ENCODE data around the gene CCDC15.

Gene CCDC15, protein sequence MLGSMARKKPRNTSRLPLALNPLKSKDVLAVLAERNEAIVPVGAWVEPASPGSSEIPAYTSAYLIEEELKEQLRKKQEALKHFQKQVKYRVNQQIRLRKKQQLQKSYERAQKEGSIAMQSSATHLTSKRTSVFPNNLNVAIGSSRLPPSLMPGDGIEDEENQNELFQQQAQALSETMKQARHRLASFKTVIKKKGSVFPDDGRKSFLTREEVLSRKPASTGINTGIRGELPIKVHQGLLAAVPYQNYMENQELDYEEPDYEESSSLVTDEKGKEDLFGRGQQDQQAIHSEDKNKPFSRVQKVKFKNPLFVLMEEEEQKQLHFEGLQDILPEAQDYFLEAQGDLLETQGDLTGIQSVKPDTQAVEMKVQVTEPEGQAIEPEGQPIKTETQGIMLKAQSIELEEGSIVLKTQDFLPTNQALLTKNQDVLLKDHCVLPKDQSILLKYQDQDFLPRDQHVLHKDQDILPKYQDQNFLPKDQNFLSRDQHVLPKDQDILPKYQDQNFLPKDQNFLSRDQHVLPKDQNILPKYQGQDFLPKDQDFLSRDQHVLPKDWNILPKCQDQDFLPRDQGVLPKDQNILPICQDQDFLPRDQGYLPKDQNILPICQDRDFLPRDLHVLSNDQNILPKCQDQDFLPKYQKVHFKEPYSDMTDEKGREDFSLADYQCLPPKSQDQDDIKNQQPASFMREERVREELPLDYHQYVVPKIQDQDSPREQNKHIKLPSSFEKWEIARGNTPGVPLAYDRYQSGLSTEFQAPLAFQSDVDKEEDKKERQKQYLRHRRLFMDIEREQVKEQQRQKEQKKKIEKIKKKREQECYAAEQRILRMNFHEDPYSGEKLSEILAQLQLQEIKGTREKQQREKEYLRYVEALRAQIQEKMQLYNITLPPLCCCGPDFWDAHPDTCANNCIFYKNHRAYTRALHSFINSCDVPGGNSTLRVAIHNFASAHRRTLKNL

DNA sequence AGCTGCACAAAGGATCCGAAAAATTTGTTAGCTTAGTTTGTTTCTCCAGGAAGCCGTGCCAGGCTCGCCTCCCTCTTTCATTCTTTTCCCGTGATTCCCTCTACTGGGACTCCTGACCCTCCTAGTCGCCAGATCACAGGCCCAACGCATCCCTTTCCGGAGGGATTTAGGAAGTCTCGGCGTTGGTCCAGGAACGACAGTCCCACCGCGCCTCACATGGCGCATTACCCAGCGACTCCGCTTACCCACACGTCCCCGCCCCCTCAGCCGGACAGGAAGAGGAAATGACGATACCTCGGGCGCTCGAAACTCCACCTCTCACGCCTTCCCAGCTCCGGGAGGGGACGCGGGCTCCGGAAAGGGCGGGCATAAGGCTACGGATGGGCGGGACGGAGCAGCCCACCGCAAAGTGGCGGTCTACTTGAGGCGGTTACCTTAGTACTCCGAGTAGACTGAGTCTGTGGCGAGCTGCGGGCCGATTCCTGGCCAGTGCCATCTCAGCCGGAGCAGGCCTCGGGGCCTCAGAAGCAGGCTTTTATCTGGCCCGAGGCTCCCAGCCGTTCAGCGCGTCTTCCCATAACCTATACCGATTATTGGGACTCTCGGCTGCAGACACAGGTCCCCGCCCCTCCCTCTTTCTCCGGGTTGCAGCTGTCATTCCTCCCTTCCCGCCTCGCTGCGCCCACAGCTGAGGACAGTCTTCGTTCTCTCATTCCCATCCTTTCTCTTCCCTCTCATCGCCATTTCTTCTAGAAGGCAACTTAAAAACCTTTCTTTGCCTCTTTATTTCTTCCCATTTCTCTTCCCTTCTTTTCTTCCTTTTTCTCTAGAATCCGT, at the start of gene CCDC15:
TSS of gene CCDC15 (plus strand) at position 450 of the 837 bp plus-strand sequence. CDS start 531 bp downstream, outside the sequence.
- DNase-seq (ENCODE audit: low read depth in 2 of 2) = peak; percentile 97 to 98
- peak within 1 kb of the TSS; percentile 63 to 73 for H3K4me3 ChIP-seq (replicated peaks in 1 of 2; ENCODE audit: low read depth in 2 of 2, low read length in 2 of 2)
- TF ChIP-seq, protein P1, sequence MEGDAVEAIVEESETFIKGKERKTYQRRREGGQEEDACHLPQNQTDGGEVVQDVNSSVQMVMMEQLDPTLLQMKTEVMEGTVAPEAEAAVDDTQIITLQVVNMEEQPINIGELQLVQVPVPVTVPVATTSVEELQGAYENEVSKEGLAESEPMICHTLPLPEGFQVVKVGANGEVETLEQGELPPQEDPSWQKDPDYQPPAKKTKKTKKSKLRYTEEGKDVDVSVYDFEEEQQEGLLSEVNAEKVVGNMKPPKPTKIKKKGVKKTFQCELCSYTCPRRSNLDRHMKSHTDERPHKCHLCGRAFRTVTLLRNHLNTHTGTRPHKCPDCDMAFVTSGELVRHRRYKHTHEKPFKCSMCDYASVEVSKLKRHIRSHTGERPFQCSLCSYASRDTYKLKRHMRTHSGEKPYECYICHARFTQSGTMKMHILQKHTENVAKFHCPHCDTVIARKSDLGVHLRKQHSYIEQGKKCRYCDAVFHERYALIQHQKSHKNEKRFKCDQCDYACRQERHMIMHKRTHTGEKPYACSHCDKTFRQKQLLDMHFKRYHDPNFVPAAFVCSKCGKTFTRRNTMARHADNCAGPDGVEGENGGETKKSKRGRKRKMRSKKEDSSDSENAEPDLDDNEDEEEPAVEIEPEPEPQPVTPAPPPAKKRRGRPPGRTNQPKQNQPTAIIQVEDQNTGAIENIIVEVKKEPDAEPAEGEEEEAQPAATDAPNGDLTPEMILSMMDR (IDR thresholded peaks at IDR 0.05; ENCODE audit: low read depth, low read length) = no peak

DNA sequence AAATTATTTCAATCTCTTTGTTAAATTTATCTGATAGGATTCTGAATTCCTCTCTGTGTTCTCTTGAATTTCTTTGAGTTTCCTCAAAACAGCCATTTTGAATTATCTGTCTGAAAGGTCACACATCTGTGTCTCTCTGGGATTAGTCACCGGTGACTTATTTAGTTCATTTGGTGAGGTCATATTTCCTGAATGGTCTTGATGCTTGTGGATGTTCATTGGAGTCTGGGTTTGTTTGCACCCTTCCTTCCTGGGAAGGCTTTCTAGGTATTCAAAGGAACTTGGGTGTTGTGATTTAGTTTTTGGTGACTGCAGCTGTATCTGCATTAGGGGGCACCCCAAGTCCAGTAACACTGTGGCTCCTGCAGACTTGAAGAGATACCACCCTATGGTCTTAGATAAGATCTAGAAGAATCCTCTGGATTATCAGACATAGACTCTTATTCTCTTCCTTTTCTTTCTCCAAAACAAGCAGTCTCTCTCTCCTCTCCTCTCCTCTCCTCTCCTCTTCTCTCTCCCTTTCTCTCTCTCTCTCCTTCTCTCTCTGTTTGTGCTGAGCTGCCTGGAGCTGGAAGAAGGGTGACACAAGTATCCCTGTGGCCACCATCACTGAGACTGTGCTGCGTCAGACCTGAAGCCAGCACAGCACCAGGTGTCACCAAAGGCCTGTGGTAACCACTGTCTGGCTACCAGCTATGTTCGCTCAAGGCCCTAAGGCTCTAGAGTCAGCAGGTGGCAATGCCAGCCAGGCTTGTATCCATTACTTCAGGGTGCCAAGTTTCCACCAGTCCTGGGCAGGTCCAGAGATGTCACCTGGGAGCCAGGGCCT, 38.2 kb upstream of the CCDC15 start:
- no peak overlapping the region for H3K4me3 ChIP-seq (replicated peaks in 1 of 2; ENCODE audit: low read depth in 2 of 2, low read length in 2 of 2)
- TF ChIP-seq, protein P1 (IDR thresholded peaks at IDR 0.05; ENCODE audit: low read depth, low read length) = no peak
- DNase-seq (ENCODE audit: low read depth in 2 of 2) = peak in 1 of 2 donors; percentile 79

DNA sequence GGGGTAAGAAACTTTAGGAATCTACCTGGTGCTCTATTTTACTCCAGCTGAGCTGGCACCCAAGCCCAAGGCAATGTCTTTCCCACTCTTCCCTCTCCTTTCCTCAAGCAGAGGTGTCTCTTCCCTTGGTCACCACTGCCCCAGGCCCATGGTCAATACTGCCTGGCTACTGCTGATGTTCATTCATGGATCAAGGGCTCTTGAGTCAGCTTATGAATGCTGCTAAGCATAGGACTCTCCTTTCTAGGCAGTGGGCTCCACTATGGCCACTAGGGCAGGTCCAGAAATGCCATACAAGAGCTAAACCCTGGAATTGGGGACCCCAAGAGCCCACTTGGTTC, 37.7 kb upstream of the CCDC15 start:
- H3K4me3 ChIP-seq (replicated peaks in 1 of 2; ENCODE audit: low read depth in 2 of 2, low read length in 2 of 2) = no peak overlapping the region
- TF ChIP-seq, protein P1 (IDR thresholded peaks at IDR 0.05; ENCODE audit: low read depth, low read length) = no peak
- DNase-seq (ENCODE audit: low read depth in 2 of 2) = no peak

DNA sequence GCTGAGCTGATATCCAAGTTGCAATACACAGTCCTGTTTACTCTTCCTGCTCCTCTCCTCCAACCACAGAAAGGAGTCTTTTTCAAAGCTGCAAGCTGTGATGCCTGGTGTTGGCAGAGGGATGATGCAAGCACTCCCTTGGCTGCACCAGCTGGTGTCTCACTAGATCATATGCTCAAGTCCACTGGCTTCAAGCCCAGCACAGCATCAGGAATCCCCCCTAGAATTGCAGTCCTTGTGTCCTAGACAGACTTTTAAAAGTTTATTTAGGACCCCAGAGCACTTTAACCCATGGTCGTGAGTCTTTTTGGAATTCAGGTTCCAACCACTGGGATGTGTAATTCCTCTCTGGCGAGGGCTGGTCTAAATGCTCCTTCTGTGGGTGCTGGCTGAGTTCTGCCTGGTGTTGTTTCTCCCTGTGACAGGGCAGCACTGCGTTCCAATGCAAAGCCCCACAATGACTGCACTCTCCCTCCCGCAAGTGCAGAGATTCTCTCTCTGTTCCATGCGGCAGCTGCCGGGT, 36.8 kb upstream of the CCDC15 start:
- TF ChIP-seq, protein P1 (IDR thresholded peaks at IDR 0.05; ENCODE audit: low read depth, low read length) = no peak
- H3K4me3 ChIP-seq (replicated peaks in 1 of 2; ENCODE audit: low read depth in 2 of 2, low read length in 2 of 2) = no peak overlapping the region
- peak; percentile 76 to 81 for DNase-seq (ENCODE audit: low read depth in 2 of 2)

DNA sequence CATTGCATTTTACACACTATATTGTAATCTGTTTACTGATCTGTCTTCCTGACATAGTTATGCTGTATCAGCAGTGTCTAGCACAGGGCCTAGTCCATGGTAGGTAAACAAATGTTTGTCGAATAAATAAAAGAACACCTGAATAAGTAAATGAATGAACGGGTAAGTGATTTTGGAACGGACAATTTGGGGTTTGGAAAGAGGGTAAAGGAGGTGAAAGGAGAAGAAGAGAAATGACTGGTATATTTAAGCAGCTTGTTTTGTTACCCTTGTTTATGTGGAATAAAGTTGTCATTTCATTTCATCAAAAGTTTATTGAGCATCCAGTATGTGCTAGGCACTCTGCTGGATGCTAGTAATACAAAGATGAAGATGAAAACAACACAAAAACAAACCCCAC, 35.1 kb upstream of the CCDC15 start, which contains the start of gene HEPN1:
TSS of gene HEPN1 (plus strand) at position 301 of the 400 bp plus-strand sequence.
- TF ChIP-seq, protein P1 (IDR thresholded peaks at IDR 0.05; ENCODE audit: low read depth, low read length) = no peak
- no peak within 1 kb of the TSS for H3K4me3 ChIP-seq (replicated peaks in 1 of 2; ENCODE audit: low read depth in 2 of 2, low read length in 2 of 2)
- no peak for DNase-seq (ENCODE audit: low read depth in 2 of 2)
